ENCODE measurements around the gene BGLAP. TPM values are rescaled to one million over a fixed set of nuclear protein-coding genes. Genes with fewer than 3 reads are reported as not detected.

The BGLAP gene
- polyA plus RNA-seq, 1 of the 3 experiments (the other 2 are of a cell fraction), result 1.1 TPM

DNA sequence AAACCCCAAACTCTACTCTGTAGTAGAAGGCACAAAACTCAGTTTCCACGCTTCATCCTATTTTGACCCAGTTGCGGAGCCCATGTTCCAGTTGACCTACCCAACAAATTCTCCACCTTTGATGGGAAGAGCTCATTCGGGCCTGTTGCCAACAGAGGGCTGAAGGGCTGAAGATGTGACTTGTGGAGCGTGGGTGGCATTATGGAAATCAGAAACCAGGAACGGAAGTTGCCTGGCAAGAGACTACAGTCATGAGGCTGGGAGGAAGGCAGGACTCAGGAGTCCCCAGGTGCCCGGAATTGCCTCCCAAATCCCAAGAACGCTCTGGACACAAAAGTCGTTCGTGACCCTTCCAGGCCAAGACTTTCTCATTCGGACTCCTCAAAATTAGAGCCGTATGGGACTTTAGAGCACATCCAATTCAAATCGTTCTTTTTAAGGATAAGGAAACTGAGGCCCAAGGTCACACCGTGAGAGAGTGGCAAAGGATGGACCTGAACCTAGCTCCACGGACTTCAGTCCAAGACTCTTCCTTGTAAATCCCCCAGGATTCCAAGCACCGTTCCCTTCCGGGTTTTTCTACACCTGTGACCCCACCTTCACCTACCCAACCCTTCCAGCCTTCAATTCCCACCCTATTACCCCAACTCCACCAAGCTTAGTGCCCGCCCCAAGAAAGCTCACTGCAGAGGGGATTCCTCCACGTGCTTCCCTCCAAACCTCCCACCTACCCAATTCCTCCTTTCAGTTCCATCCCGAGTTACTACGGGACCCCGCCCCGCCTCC is 39.9 kb downstream of the BGLAP start:
- ChIA-PET CTCF (interaction anchor here (0.7 to 3.9 kb wide), 17 partner anchors 8 to 164 kb away, joined by 3 to 18 read pairs (median 4); no protein-coding TSS in a partner anchor), POLR2A (interaction anchor here (0.6 to 2.3 kb wide), 11 partner anchors 9 to 343 kb away, joined by 3 to 14 read pairs (median 5); partner anchors contain the start of genes BGLAP, GLMP and PMF1)
- peaks cover 31% of the 10 kb centered on the region for H4K20me1 ChIP-seq (ENCODE audit: insufficient read depth)
- peak; percentile 34 for DNase-seq
- no peaks in the 10 kb centered on the region for H3K27me3 ChIP-seq (ENCODE audit: insufficient read depth)
- peak overlapping the region; percentile 16; the same call in 1 of the 2 replicates for H2AFZ ChIP-seq (ENCODE audit: low read depth)
- peak overlapping the region; percentile 89 for H3K4me2 ChIP-seq
- peak overlapping the region; percentile 84 for H3K9ac ChIP-seq
- H3K27ac ChIP-seq (ENCODE audit: low read depth in 2 of 2, low read length in 1 of 2), result peak overlapping the region; percentile 69 to 83
- H3K36me3 ChIP-seq (replicated peaks in 1 of 2; ENCODE audit: control insufficient read depth in 1 of 2, insufficient read depth in 2 of 2, low read length in 1 of 2), result peaks cover 24 to 27% of the 10 kb centered on the region in 2 experiments
- H3K4me3 ChIP-seq (ENCODE audit: low read depth in 2 of 2, low read length in 1 of 2), result peak overlapping the region; percentile 67 to 87
- H3K79me2 ChIP-seq (ENCODE audit: insufficient read depth), result peaks cover 62% of the 10 kb centered on the region
- peaks cover 9% of the 10 kb centered on the region for H3F3A ChIP-seq (replicated peaks; ENCODE audit: insufficient read depth)
- peaks cover 10 to 17% of the 10 kb centered on the region in 2 experiments; a peak in 2 of 4 replicates for H3K4me1 ChIP-seq (ENCODE audit: control insufficient read depth in 1 of 2, insufficient read depth in 2 of 2, low read depth in 1 of 2, low read length in 1 of 2)
- 6% methylated on average over 22 of the region's 22 CpGs for WGBS (ENCODE audit: low lambda C conversion rate)
- peak; percentile 19 for TF ChIP-seq CHD2 (IDR thresholded peaks at IDR 0.05; ENCODE audit: low read length, partially characterized antibody)
- TF ChIP-seq, protein P1, sequence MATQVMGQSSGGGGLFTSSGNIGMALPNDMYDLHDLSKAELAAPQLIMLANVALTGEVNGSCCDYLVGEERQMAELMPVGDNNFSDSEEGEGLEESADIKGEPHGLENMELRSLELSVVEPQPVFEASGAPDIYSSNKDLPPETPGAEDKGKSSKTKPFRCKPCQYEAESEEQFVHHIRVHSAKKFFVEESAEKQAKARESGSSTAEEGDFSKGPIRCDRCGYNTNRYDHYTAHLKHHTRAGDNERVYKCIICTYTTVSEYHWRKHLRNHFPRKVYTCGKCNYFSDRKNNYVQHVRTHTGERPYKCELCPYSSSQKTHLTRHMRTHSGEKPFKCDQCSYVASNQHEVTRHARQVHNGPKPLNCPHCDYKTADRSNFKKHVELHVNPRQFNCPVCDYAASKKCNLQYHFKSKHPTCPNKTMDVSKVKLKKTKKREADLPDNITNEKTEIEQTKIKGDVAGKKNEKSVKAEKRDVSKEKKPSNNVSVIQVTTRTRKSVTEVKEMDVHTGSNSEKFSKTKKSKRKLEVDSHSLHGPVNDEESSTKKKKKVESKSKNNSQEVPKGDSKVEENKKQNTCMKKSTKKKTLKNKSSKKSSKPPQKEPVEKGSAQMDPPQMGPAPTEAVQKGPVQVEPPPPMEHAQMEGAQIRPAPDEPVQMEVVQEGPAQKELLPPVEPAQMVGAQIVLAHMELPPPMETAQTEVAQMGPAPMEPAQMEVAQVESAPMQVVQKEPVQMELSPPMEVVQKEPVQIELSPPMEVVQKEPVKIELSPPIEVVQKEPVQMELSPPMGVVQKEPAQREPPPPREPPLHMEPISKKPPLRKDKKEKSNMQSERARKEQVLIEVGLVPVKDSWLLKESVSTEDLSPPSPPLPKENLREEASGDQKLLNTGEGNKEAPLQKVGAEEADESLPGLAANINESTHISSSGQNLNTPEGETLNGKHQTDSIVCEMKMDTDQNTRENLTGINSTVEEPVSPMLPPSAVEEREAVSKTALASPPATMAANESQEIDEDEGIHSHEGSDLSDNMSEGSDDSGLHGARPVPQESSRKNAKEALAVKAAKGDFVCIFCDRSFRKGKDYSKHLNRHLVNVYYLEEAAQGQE (IDR thresholded peaks at IDR 0.05; ENCODE audit: low read depth, low read length), result no peak
- TF ChIP-seq, protein P2, sequence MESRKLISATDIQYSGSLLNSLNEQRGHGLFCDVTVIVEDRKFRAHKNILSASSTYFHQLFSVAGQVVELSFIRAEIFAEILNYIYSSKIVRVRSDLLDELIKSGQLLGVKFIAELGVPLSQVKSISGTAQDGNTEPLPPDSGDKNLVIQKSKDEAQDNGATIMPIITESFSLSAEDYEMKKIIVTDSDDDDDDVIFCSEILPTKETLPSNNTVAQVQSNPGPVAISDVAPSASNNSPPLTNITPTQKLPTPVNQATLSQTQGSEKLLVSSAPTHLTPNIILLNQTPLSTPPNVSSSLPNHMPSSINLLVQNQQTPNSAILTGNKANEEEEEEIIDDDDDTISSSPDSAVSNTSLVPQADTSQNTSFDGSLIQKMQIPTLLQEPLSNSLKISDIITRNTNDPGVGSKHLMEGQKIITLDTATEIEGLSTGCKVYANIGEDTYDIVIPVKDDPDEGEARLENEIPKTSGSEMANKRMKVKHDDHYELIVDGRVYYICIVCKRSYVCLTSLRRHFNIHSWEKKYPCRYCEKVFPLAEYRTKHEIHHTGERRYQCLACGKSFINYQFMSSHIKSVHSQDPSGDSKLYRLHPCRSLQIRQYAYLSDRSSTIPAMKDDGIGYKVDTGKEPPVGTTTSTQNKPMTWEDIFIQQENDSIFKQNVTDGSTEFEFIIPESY (IDR thresholded peaks at IDR 0.05; ENCODE audit: borderline replicate concordance, low read depth), result no peak
- TF ChIP-seq SIN3A (IDR thresholded peaks at IDR 0.05; ENCODE audit: borderline replicate concordance, low read depth, low read length), result no peak
- H3K9me3 ChIP-seq, result no peaks in the 10 kb centered on the region
- H3K9me2 ChIP-seq, result no peaks in the 10 kb centered on the region

DNA sequence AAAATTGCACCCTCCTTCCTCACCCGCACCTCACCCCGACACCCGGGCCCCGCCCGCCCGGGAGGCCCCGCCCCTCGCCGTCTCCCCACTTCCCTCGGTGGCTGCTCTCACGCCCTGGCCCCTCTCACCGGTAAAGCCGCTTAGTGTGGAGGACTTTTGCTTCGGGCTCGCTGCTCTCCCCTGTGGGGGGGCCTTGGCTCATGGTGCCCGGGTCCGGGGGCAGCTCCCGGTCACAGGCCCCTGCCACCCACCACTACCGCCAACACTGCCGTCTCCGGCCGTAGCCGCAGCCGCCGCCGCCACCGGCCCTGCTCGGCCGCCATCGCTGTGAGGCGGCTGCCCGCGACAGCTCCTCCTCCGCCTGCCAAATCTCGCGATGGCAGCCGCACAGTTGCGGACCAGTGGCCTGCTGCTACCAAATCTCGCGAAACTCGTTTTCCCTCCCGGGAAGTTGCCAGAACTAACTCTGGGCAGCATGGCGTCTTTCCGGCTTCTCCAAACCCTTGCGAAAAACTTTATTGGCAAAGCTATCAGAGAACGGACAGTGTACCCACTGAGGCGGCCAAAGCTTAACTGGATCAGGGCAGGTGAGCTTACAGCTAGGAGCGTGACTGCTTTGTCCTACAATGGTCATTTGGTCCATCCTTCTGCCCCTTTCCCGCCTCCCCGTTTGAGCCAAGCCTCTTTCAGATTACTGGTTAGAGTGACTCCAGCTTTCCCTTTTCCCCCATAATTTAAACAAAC is 40.7 kb downstream of the BGLAP start, which contains the start of gene SMG5:
Gene SMG5, minus strand, starts transcription at position 347 of the 744 bp plus-strand sequence. Its CDS starts 145 bp downstream, at position 202.
- POLR2A ChIA-PET, result interaction anchor here (0.6 to 2.3 kb wide), 12 partner anchors 9 to 342 kb away, joined by 3 to 14 read pairs (median 4); partner anchors contain the start of genes BGLAP, GLMP and PMF1
- Histone ChIP-seq H4K20me1 (ENCODE audit: insufficient read depth) (peaks cover 31% of the 10 kb centered on the region), H3F3A (replicated peaks; ENCODE audit: insufficient read depth) (peaks cover 9% of the 10 kb centered on the region), H3K4me1 (ENCODE audit: control insufficient read depth in 1 of 2, insufficient read depth in 2 of 2, low read depth in 1 of 2, low read length in 1 of 2) (peaks cover 10 to 17% of the 10 kb centered on the region in 2 experiments; a peak in 2 of 4 replicates), H3K4me2 (peak within 1 kb of the TSS; percentile 89), H3K4me3 (ENCODE audit: low read depth in 2 of 2, low read length in 1 of 2) (peak within 1 kb of the TSS; percentile 67 to 87), H3K9me3 (no peaks in the 10 kb centered on the region), H3K27me3 (ENCODE audit: insufficient read depth) (no peaks in the 10 kb centered on the region), H3K79me2 (ENCODE audit: insufficient read depth) (peaks cover 59% of the 10 kb centered on the region), H3K9ac (peak within 1 kb of the TSS; percentile 84), H3K9me2 (no peaks in the 10 kb centered on the region), H3K27ac (ENCODE audit: low read depth in 2 of 2, low read length in 1 of 2) (peak within 1 kb of the TSS; percentile 69 to 86), H3K36me3 (replicated peaks in 1 of 2; ENCODE audit: control insufficient read depth in 1 of 2, insufficient read depth in 2 of 2, low read length in 1 of 2) (peaks cover 19 to 23% of the 10 kb centered on the region in 2 experiments), H2AFZ (ENCODE audit: low read depth) (peak within 1 kb of the TSS; percentile 95)
- CTCF ChIA-PET, result interaction anchor here (0.7 to 3.9 kb wide), 17 partner anchors 9 to 163 kb away, joined by 3 to 18 read pairs (median 4); partner anchors contain the start of gene VHLL
- DNase-seq, result peak; percentile 96
- WGBS (ENCODE audit: low lambda C conversion rate), result 2% methylated on average over 40 of the region's 50 CpGs
- TF ChIP-seq GABPA (IDR thresholded peaks at IDR 0.05; ENCODE audit: low read depth), result peak; percentile 83
- TF ChIP-seq, protein P1 (IDR thresholded peaks at IDR 0.05; ENCODE audit: low read depth, low read length), result peak; percentile 63; the same call in 1 of the 2 replicates
- TF ChIP-seq MXI1 (IDR thresholded peaks at IDR 0.05; ENCODE audit: low read depth, low read length), result peak; percentile 84
- TF ChIP-seq, protein P3, sequence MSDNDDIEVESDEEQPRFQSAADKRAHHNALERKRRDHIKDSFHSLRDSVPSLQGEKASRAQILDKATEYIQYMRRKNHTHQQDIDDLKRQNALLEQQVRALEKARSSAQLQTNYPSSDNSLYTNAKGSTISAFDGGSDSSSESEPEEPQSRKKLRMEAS (IDR thresholded peaks at IDR 0.05; ENCODE audit: low read depth), result peak; percentile 87
- TF ChIP-seq GATA2 (CRISPR knock-in tag; IDR thresholded peaks at IDR 0.05), result no peak
- TF ChIP-seq SMC3 (IDR thresholded peaks at IDR 0.05; ENCODE audit: low read depth, low read length), result no peak
- TF ChIP-seq NFIC (IDR thresholded peaks at IDR 0.05; ENCODE audit: borderline replicate concordance), result 0 out of 2 replicates have a peak, but pooled peaks have one; percentile 18
- TF ChIP-seq TAF1 (IDR thresholded peaks at IDR 0.05; ENCODE audit: borderline replicate concordance, low read depth, low read length), result peak; percentile 95
- TF ChIP-seq FOXM1 (IDR thresholded peaks at IDR 0.05; ENCODE audit: low read depth), result no peak
